IMR-90 (cell line): ENCODE data around the gene VPS26B. TPM values are rescaled to one million over a fixed set of nuclear protein-coding genes. Genes with fewer than 3 reads are reported as not detected.

ENCODE experiments used
- ATAC-seq: fragments of 200-7000 bp; cut with Tn5 transposase; 2 replicates; pipeline ENCODE4 v1.9.1; 2020; ENCODE audit warnings: low read depth, mild to moderate bottlenecking, moderate library complexity
- BruUV-seq: library from RNA; stranded (reverse); fragments of 400-500 nt; replicated peaks from 2 replicates; lab custom pipeline; 2021; lab: Mats Ljungman, UMichigan
- CTCF ChIA-PET: fragments of 300-600 bp; formaldehyde crosslinking; extraction: SDS; loops from one replicate; lab custom pipeline; 2021; ENCODE audit warnings: antibody characterized with exemption; lab: Yijun Ruan, JAX
- POLR2A ChIA-PET: fragments of 300-600 bp; sonication (Branson Sonifier 250); formaldehyde crosslinking; loops from one replicate; lab custom pipeline; 2022; ENCODE audit warnings: antibody characterized with exemption; ENCODE audit not compliant: unreplicated experiment; lab: Charles Lee
- DNase-seq: peaks from one replicate; pipeline ENCODE4 v3.0.0; 2013
- H2AFZ ChIP-seq: replicated peaks from 2 replicates; pipeline ENCODE3; 2013; ENCODE audit warnings: low read length, mild to moderate bottlenecking; ENCODE audit not compliant: poor library complexity
- H2AK5ac ChIP-seq: 2 replicates; pipeline ENCODE4 v1.6.1; 2013; ENCODE audit warnings: low read depth, low read length, inconsistent platforms
- H2AK9ac ChIP-seq: replicated peaks from 2 replicates; pipeline ENCODE3; 2013; ENCODE audit warnings: mild to moderate bottlenecking, low read depth, low read length, moderate library complexity; ENCODE audit not compliant: poor library complexity
- H2BK120ac ChIP-seq: 2 replicates; pipeline ENCODE4 v1.6.1; 2013; ENCODE audit warnings: low read depth, low read length, inconsistent platforms
- H2BK15ac ChIP-seq: 3 replicates; pipeline ENCODE4 v1.6.1; 2013; ENCODE audit warnings: low read depth, low read length, inconsistent platforms
- H2BK20ac ChIP-seq: 2 replicates; pipeline ENCODE4 v1.6.1; 2013; ENCODE audit warnings: low read depth, mild to moderate bottlenecking, inconsistent platforms, low read length, moderate library complexity
- H2BK5ac ChIP-seq: 2 replicates; pipeline ENCODE4 v1.6.1; 2013; ENCODE audit warnings: mild to moderate bottlenecking, low read depth, low read length, inconsistent platforms; ENCODE audit not compliant: poor library complexity, severe bottlenecking
- H3K14ac ChIP-seq: replicated peaks from 2 replicates; pipeline ENCODE4 v1.6.1; 2013; ENCODE audit warnings: low read depth, low read length, inconsistent platforms
- H3K18ac ChIP-seq: 2 replicates; pipeline ENCODE4 v1.6.1; 2013; ENCODE audit warnings: low read depth, low read length, control low read depth
- H3K23ac ChIP-seq: 2 replicates; pipeline ENCODE4 v1.6.1; 2013; ENCODE audit warnings: low read depth, low read length, inconsistent platforms
- H3K27ac ChIP-seq: 2 replicates; pipeline ENCODE4 v1.5.1; 2013; ENCODE audit warnings: mild to moderate bottlenecking, control low read depth, low read length; ENCODE audit not compliant: insufficient read depth
- H3K27me3 ChIP-seq: 2 replicates; pipeline ENCODE4 v1.6.1; 2013; ENCODE audit warnings: low read length; ENCODE audit not compliant: control insufficient read depth, insufficient read depth
- H3K36me3 ChIP-seq: 2 replicates; pipeline ENCODE4 v1.6.1; 2013; ENCODE audit warnings: low read length, mixed read lengths; ENCODE audit not compliant: control insufficient read depth, insufficient read depth
- H3K4ac ChIP-seq: 2 replicates; pipeline ENCODE4 v1.6.1; 2013; ENCODE audit warnings: low read depth, low read length, inconsistent platforms
- H3K4me1 ChIP-seq: 2 replicates; pipeline ENCODE4 v1.6.1; 2013; ENCODE audit warnings: low read length, mixed read lengths; ENCODE audit not compliant: control insufficient read depth, insufficient read depth
- H3K4me2 ChIP-seq: 2 replicates; pipeline ENCODE4 v1.6.1; 2013; ENCODE audit warnings: low read depth, mild to moderate bottlenecking, control low read depth, low read length, moderate library complexity
- H3K4me3 ChIP-seq: 2 replicates; pipeline ENCODE4 v1.5.1; 2013; ENCODE audit warnings: low read depth, mild to moderate bottlenecking, control low read depth, low read length, moderate library complexity; ENCODE audit not compliant: insufficient read depth
- H3K56ac ChIP-seq: 2 replicates; pipeline ENCODE4 v1.6.1; 2013; ENCODE audit warnings: low read length, inconsistent platforms; ENCODE audit not compliant: insufficient read depth; ENCODE audit errors: extremely low read depth
- H3K79me1 ChIP-seq, 2 experiments: 2 replicates each; pipeline ENCODE4 v1.6.1; 2013; ENCODE audit warnings: low read length in 2 of 2, inconsistent platforms in 1 of 2, low read depth in 1 of 2
- H3K9ac ChIP-seq: 2 replicates; pipeline ENCODE4 v1.6.1; 2013; ENCODE audit warnings: low read depth, low read length, control low read depth
- H3K9me1 ChIP-seq: 2 replicates; pipeline ENCODE4 v1.6.1; 2013; ENCODE audit warnings: low read length, inconsistent platforms; ENCODE audit not compliant: insufficient read depth
- H3K9me3 ChIP-seq: 2 replicates; pipeline ENCODE4 v1.6.1; 2013; ENCODE audit warnings: low read length; ENCODE audit not compliant: control insufficient read depth, insufficient read depth
- H4K20me1 ChIP-seq: 2 replicates; pipeline ENCODE4 v1.6.1; 2013; ENCODE audit warnings: low read length, inconsistent platforms; ENCODE audit not compliant: insufficient read depth
- H4K5ac ChIP-seq: 2 replicates; pipeline ENCODE4 v1.6.1; 2013; ENCODE audit warnings: mild to moderate bottlenecking, low read depth, low read length, control low read depth
- H4K8ac ChIP-seq, 2 experiments: 2 replicates each; pipeline ENCODE4 v1.6.1; 2013; ENCODE audit warnings: low read depth in 2 of 2, low read length in 2 of 2, control low read depth in 1 of 2, inconsistent platforms in 1 of 2
- H4K91ac ChIP-seq: 2 replicates; pipeline ENCODE4 v1.6.1; 2013; ENCODE audit warnings: low read depth, low read length, inconsistent platforms; ENCODE audit not compliant: insufficient read depth
- BHLHE40 ChIP-seq: fragments of 150-350 bp; IDR thresholded peaks from 2 replicates; pipeline ENCODE4 v1.6.1; 2016; ENCODE audit warnings: mild to moderate bottlenecking, low read depth, low read length
- CEBPB ChIP-seq: IDR thresholded peaks from 2 replicates; pipeline ENCODE4 v1.6.1; 2012; ENCODE audit warnings: low read depth, low read length, improper control_type of control experiment
- CHD1 ChIP-seq: IDR thresholded peaks from 2 replicates; pipeline ENCODE4 v1.6.1; 2012; ENCODE audit warnings: low read depth, low read length, improper control_type of control experiment
- CTCF ChIP-seq: conservative IDR thresholded peaks from 2 replicates; pipeline ENCODE4 v1.5.1; 2012; ENCODE audit warnings: mild to moderate bottlenecking, low read depth, low read length, improper control_type of control experiment
- MAFK ChIP-seq: IDR thresholded peaks from 2 replicates; pipeline ENCODE4 v1.6.1; 2012; ENCODE audit warnings: low read depth, low read length, improper control_type of control experiment
- MAZ ChIP-seq: IDR thresholded peaks from 2 replicates; pipeline ENCODE4 v1.6.1; 2012; ENCODE audit warnings: low read depth, mild to moderate bottlenecking, low read length, improper control_type of control experiment, moderate library complexity, borderline replicate concordance
- MXI1 ChIP-seq: IDR thresholded peaks from 2 replicates; pipeline ENCODE4 v1.6.1; 2012; ENCODE audit warnings: low read depth, mild to moderate bottlenecking, low read length, moderate library complexity, borderline replicate concordance
- NFE2L2 ChIP-seq: fragments of 150-350 bp; IDR thresholded peaks from 2 replicates; pipeline ENCODE4 v1.6.1; 2016; ENCODE audit warnings: low read depth, mild to moderate bottlenecking, low read length
- POLR2A ChIP-seq: IDR thresholded peaks from 2 replicates; pipeline ENCODE4 v1.6.1; 2012; ENCODE audit warnings: mild to moderate bottlenecking, low read depth, low read length
- RAD21 ChIP-seq: IDR thresholded peaks from 2 replicates; pipeline ENCODE4 v1.6.1; 2012; ENCODE audit warnings: low read length, improper control_type of control experiment
- RCOR1 ChIP-seq: IDR thresholded peaks from 2 replicates; pipeline ENCODE4 v1.6.1; 2012; ENCODE audit warnings: mild to moderate bottlenecking, low read length, improper control_type of control experiment; ENCODE audit not compliant: insufficient replicate concordance
- RFX5 ChIP-seq: IDR thresholded peaks from 2 replicates; pipeline ENCODE4 v1.8.0; 2012; ENCODE audit warnings: low read depth, mild to moderate bottlenecking, low read length, moderate library complexity
- SMC3 ChIP-seq: fragments of 150-350 bp; IDR thresholded peaks from 2 replicates; pipeline ENCODE4 v1.6.1; 2016; ENCODE audit warnings: low read depth, mild to moderate bottlenecking, antibody characterized with exemption, low read length, moderate library complexity
- WGBS, 2 experiments: methylation state at CpG; one replicate each; pipeline versions ENCODE4 v1.1.5 to v1.1.7; 2013; ENCODE audit warnings: missing lambda C conversion rate in 2 of 2; ENCODE audit not compliant: insufficient read length in 1 of 2; ENCODE audit errors: extremely low coverage in 2 of 2; 5-methylcytosine and 5-hydroxymethylcytosine counted together
- dilution Hi-C: fragments of 300-500 bp; cut with HindIII; formaldehyde crosslinking; loops from one replicate; pipeline ENCODE4 v1.14.3; 2018; ENCODE audit warnings: low sequenced_read_pairs; ENCODE audit not compliant: unreplicated experiment
- in situ Hi-C: fragments of 300-500 bp; cut with MboI; formaldehyde crosslinking; loops from 3 replicates; pipeline ENCODE4 v1.14.3; 2019; ENCODE audit warnings: low sequenced_read_pairs, inconsistent platforms, mixed read lengths
- intact Hi-C: fragments of 100-400 bp; cut with micrococcal nuclease; formaldehyde crosslinking; loops from 2 replicates; pipeline ENCODE4 v1.10.0; 2022
- polyA plus RNA-seq, 3 experiments: library from polyadenylated mRNA; depleted of rRNA; stranded (reverse); fragments of >200 nt; gene quantifications; 2 replicates each; pipeline ENCODE4 v1.2.3, GENCODE V29; 2012; ENCODE audit warnings: low replicate concordance in 1 of 3
- total RNA-seq: library from RNA; depleted of rRNA; stranded (reverse); fragments of >200 nt; gene quantifications from 2 replicates; pipeline ENCODE4 v1.2.3, GENCODE V29; 2012

VPS26B gene
- total and polyA plus RNA-seq, 2 of the 4 experiments (the other 2 are of a cell fraction) = 41.6 to 51.1 TPM

- CTCF ChIA-PET = no interaction called here
- H2BK15ac ChIP-seq = no peak overlapping the region
- in situ Hi-C loops (no loop called here), dilution Hi-C loops (no loop called here), intact Hi-C loops (no loop called here)
- no peak overlapping the region for H3K4me2 ChIP-seq
- H3K4me1 ChIP-seq = no peaks in the 10 kb centered on the region
- H3K9me1 ChIP-seq = peaks cover 3% of the 10 kb centered on the region; the same call in 1 of the 2 replicates
- H3K4me3 ChIP-seq = no peak overlapping the region
- H2BK5ac ChIP-seq = no peak overlapping the region
- no peaks in the 10 kb centered on the region for H3K27me3 ChIP-seq
- peaks cover 12 to 27% of the 10 kb centered on the region in 2 experiments for H3K79me1 ChIP-seq
- no peak overlapping the region for H3K27ac ChIP-seq
- H2AK9ac ChIP-seq = no peak overlapping the region
- no peak overlapping the region for H3K9ac ChIP-seq
- POLR2A ChIA-PET = no interaction called here
- DNase-seq (no peak), ATAC-seq (no peak; the same call in 1 of the 2 replicates)
- TF ChIP-seq CEBPB = no peak
- TF ChIP-seq MXI1 = no peak
- TF ChIP-seq NFE2L2 = no peak
- no peak for TF ChIP-seq MAZ
- TF ChIP-seq BHLHE40 = no peak
- no peak for TF ChIP-seq SMC3
- TF ChIP-seq CTCF = no peak
- no peak for TF ChIP-seq POLR2A
- TF ChIP-seq RFX5 = no peak
- TF ChIP-seq RAD21 = no peak
- no peak for TF ChIP-seq CHD1
- TF ChIP-seq RCOR1 = no peak
- no peak for TF ChIP-seq MAFK
- H3K36me3 ChIP-seq = peaks cover 27% of the 10 kb centered on the region
- H3K56ac ChIP-seq = no peak overlapping the region
- no peak overlapping the region for H4K8ac ChIP-seq
- no peak overlapping the region for H3K23ac ChIP-seq
- H2AFZ ChIP-seq = no peak overlapping the region
- H3K4ac ChIP-seq = no peak overlapping the region
- H4K5ac ChIP-seq = no peak overlapping the region
- no peak overlapping the region for H3K18ac ChIP-seq
- no peaks in the 10 kb centered on the region for H3K9me3 ChIP-seq
- H4K91ac ChIP-seq = no peak overlapping the region
- H3K14ac ChIP-seq = no peak overlapping the region
- H2BK20ac ChIP-seq = no peak overlapping the region
- BruUV-seq = no TSS peak
- no peak overlapping the region for H2AK5ac ChIP-seq
- WGBS, 2 experiments = 71% methylated on average over 3 of the region's 11 CpGs; no CpG with 5 or more reads in 1 of the 2 experiments
- no peak overlapping the region for H2BK120ac ChIP-seq
- H4K20me1 ChIP-seq = peaks cover 3% of the 10 kb centered on the region
Measured at GRCh38 chr11:134237557-134237922, 13.1 kb downstream of the VPS26B start.
